ENCODE measurements around the gene BTF3.

BTF3 gene

DNA sequence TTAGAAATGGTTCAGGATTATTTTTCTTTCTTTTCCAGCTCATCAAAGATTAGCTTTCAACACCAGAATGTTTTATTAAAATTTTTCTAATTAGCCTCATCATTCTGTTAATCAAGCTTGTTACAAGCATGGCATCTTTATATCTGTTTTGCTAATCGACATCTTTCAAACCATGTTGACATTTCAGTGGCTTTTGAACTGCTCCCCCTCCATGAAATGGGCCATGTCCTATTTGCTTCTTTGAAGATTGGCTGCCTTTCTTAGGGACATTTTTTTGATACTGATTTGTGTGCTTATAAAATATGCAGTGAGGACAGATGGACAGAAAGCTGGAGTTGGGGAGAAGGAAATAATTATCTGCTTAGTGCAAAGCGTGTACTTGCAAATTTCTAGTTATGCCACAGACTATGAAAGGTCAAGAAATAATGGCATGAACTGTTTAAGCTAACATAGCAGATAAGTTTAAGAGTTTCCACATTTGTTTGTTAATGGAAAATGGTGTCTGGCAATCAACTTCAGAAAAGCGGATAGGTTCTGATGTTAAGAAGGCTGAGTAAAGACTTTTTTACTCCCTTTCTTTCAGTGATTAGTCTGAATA, 27.5 kb downstream of the BTF3 start:
- no peak for DNase-seq (ENCODE audit: low spot score)

DNA sequence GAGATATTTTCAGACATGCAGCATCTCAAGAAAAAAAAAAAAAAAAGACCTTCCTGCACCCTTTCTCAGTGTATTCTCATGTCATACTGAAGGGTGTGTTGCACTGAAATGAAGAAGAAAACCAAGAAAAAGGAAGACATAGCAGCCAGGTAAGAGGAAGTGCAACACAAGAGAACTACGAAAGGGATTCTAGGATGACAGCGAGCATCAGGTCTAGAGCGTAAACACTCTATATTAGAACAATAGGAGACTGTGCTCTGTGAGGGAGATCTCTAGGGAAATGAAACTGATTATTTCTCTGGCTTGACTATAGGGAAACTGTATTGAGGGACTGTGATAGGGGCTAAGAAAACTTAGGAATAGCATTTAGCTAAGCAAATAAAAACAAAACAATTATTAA, 30.0 kb downstream of the BTF3 start:
- no peak for DNase-seq (ENCODE audit: low spot score)

DNA sequence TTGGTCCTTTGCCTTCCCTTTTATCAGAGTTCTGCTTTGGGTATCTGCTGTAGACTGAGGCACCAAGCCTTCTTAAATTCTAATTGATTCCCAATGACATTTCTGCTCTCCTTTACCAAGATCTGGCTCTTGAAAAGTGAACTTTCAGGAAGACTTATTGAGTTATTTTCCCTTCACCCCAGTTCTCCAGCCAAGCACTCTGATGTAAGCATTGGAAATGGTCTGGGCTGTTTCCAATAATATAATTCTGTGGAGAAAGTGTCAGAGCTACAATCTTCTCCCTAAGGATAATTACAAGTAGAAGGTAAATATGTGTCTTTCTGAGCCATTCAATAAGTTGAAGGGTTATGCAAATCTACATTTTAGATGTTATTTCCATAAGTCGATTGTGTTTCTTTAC, 30.8 kb downstream of the BTF3 start:
- DNase-seq (ENCODE audit: low spot score) = no peak

DNA sequence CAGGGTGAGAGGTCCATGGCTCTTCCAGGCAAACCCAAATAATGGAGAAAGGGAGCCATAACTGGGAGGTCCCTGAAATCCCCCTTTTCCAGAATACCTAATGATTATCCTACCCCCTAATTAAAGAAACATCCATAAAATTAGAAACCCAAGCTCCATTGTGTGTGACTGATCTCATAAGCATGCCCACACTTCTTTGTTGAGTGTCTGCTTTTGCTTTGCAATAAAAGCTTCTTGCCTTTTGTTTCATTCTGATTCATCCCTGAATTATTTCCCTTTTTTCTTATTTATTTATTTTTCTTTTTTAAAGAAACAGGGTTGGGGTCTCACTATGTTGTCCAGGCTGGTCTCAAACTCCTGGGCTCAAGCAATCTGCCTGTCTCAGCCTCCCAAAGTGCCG, 33.1 kb downstream of the BTF3 start:
- no peak for DNase-seq (ENCODE audit: low spot score)

DNA sequence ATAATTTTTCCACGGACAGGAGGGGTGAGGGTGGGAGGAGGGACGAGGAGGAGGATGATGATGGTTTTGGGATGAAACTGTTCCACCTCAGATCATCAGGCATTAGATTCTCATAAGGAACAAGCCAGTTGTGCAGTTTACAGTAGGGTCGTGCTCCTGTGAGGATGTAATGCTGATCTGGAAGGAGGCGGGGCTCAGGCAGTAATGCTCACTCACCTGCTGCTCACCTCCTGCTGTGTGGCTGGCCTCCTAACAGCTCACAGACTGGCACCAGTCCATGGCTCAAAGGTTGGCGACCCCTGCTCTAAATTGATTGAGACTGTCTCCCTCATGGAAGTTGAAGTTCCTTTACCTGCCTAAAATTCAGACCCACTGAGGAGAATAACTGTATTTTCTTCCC, 34.0 kb downstream of the BTF3 start:
- DNase-seq (ENCODE audit: low spot score) = no peak

DNA sequence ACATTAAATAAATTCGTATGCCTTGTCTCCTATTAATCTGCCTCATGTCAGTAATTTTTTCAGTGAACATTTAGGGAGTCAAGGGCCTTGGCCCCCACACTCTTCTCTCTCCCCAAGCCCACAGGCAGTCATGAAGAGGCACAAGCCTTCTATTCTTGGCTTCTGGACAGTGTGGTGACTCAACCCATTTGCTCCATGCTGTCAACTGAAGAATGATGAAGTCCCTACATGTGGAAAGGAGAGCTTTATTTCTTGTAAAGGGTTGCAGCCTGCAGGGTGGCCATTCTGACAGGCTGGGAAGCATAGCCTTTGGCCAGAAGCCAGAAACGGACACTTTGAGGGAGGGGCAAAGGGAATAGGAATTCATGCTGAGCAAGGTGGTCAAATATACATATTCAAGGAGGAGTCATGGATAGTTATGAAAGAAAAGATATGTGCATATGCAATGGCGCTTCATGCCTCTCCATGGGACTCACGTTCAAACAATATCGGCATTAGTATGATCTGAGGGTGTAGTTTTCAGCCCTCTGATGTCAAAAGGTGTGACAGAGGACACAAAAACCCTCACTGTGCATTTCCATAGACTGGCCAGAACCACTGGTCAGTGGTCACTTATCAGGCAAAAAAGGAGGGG, 35.9 kb downstream of the BTF3 start:
- DNase-seq (ENCODE audit: low spot score) = no peak

DNA sequence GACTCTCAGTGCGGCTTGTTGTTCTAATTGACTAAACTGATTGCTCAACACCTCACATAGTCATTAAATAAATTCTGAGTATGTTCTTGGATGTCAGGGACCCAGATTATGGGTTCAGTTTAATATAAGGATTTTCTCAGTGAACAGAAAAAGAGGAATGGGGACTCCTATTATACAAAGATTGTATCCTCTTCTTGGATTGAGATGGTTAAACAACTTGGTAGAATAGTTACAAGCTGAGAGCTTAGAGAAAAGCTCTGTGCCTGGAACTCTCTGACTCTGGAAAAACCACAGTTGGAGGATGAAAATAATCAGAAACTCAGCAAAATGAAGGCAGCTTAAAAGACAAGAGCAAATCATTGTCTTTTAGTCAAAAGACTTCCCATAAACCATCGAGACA, 36.7 kb downstream of the BTF3 start:
- DNase-seq (ENCODE audit: low spot score) = no peak

DNA sequence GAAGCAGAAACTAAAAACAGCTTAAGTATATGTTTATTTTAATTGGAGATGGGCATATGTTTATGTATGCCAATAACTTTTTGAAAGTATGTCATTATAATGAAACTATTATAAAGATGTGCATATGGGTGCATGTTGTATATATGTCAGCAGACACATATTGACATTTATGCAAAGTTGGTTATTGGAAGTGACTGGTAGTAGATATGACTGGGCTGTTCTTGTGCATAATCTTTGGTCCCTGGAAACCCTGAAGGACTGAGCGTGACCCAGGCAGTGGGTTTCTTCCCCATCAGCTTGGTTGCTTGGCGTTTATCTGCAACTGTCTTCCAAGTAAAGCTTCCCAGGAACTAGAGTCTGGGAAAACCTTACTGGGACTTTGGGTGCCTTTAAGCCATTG, 41.5 kb downstream of the BTF3 start:
- no peak for DNase-seq (ENCODE audit: low spot score)

DNA sequence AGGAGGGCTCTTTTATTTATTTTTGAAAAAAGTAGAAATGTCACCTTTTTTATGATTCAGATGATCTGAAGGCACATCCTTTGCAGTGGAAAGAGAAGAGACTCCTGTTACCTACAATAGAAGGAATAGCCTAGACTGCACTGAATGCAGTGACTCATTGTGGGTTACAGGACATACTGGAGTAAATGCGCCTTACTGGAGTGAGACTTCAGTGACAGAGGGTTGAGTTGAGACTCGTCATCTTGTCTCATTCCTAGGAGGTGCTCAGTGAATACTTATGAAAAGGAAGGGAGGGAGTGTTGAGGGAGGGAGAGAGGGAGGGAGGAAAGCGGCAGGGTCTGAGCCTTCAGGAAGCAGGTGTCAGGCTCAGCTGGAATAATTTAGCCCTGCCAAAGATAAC, 42.0 kb downstream of the BTF3 start:
- DNase-seq (ENCODE audit: low spot score) = no peak

DNA sequence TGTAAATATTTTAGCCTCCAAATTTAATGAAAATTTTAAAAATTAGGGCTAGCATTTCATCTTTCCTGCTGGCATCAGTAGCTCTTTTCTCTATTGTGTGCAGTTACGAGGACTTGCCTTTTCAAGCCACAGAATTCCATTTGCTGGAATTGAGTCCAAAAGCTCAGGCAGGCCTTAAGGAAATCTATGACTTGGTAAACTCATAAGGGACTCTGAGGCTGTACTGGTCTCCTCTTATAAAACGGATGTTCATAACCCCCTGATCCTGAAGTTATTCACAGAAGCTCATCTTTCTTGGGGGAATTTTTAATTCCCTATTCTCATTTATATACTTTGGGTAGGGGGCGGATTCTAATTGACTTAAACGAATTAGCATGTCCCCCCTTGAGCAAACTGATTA, 43.8 kb downstream of the BTF3 start:
- no peak for DNase-seq (ENCODE audit: low spot score)

DNA sequence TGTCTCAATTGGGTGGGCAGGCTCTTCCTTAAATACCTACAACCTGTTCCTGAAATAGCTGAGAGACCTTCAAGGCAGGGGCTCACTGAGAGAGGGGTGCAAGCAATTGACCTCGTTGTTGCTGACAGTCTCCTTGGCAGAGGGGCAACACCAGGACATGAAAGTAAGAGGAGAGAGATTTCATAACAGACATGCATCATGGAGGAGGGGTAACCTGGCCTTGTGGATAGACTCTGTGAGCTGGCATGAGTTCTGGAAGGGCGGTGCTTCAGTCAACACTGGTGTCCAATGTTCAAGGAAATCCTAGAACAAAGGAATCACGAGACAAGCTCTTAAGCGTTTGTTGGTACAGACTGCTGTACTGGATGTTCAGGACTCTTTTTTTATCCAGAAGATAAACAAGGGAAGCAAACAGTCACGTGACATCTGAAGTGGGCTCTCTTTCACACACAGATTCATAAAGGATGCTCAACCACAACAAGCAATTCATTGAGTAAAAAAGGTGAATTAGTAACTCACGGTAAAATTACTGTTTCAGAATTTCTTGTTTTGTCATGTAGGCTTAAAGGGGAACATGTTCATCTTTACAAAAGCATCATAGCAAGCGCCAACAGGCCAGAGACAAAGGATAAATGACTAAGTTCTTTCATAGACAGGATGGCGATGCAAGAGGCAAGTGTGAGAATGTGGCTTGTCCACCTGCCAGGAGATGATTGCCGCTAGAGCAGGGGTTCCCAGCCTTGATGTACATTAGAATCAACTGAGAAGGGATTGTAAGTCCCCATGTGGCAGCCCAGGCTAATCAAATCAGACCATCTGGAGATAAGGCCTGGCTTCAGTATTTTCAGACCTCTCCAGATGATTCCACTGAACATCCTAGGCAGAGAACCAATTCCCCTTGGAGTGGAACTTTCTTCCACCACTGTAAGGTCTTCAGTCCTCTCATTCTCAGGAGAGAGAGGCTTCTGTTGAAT, 46.5 kb downstream of the BTF3 start:
- DNase-seq (ENCODE audit: low spot score) = no peak

DNA sequence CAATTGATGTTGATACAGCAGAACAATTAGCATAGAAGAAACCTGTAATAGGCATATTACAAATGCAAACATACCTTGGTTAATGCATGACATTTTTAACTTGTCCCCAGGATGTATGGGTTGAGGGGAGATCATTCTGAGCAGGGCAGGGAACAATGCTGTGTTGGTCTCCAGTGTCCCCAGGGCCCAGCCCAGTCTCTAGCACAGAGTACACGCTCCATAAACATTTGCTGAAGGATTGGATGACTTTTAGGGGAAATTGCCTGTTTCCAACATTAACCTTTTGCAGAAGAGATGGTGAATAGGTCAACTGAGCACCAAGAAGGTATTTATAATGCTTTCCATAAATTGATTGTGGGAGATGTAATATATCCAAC, 47.1 kb downstream of the BTF3 start:
- no peak for DNase-seq (ENCODE audit: low spot score)

DNA sequence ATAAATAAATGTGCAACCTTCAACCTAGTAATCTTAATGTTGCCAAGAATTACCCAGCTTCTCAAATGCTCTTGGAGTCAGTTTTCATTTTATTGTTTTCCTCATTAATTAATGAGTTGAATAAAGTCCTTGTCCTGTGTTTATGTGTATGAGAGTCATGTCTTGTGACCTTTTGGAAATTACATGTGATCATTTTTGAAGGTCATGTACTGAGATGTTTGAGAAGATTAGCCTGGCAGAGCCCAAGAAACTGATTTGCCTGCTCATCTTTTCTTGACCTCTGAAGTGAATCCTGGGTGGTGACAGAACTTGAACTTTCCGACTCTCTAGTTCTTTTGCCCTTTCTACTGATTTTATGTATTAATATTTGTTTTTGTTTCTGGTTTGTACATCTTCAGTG, 51.8 kb downstream of the BTF3 start:
- no peak for DNase-seq (ENCODE audit: low spot score)

DNA sequence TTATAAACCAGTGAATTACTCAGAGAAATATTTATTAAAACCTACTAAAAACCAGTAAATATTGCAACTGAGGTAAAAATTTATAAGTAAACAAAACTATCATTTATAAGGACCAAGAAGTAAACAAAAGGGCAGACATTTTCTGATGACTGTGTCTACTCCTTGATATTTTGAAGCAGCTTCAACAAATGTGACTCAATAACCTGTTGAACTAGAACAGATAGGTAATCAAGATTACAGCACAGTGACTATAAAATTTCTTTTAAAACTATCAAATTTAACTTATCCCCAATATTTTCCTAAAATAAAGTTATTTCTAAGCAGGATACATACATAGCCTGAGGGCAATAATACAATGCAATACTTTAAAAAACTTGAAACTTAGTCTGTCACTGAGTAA, 54.4 kb downstream of the BTF3 start:
- no peak for DNase-seq (ENCODE audit: low spot score)

Measured in germinal center (tissue), 1 donor.